ENCODE measurements around the gene SORBS2.

DNA sequence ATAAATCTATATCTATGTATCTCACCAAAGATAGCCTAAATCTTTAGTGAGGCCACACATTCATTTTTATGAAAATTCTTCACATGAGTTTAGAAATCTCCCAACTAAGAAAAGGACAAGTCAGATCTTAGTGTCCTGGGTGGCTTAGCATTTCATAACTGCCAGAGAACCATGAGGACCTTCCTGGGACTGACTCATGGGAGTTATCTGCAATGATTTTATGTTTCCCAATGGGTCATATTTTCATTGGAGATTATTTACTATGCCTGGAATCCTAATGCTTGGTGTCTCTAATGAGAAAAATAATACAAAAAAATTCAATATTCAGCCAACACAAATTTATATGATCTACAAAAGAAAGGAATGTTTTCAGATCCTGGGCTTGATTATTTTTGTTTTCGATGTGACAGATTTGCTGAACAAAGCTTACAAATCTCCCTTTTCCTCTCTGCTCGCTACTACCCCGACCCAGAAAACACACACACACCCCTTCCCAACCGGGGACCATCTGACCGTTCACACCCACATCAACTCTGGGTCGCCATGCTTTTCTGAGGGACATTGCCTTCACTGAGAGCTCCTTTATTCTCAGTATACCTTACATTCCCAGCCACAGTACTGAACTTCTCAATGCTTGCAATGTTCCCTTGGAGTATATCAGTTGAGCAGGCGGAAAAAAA lies 40.1 kb downstream of the SORBS2 start:
- TF ChIP-seq, protein P1, sequence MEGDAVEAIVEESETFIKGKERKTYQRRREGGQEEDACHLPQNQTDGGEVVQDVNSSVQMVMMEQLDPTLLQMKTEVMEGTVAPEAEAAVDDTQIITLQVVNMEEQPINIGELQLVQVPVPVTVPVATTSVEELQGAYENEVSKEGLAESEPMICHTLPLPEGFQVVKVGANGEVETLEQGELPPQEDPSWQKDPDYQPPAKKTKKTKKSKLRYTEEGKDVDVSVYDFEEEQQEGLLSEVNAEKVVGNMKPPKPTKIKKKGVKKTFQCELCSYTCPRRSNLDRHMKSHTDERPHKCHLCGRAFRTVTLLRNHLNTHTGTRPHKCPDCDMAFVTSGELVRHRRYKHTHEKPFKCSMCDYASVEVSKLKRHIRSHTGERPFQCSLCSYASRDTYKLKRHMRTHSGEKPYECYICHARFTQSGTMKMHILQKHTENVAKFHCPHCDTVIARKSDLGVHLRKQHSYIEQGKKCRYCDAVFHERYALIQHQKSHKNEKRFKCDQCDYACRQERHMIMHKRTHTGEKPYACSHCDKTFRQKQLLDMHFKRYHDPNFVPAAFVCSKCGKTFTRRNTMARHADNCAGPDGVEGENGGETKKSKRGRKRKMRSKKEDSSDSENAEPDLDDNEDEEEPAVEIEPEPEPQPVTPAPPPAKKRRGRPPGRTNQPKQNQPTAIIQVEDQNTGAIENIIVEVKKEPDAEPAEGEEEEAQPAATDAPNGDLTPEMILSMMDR (IDR thresholded peaks at IDR 0.05), result no peak
- TF ChIP-seq NFE2L2 (conservative IDR thresholded peaks at IDR 0.05; ENCODE audit: low read length) (no peak), POLR2A (IDR thresholded peaks at IDR 0.05; ENCODE audit: low read length) (no peak)
- TF ChIP-seq, protein P2, sequence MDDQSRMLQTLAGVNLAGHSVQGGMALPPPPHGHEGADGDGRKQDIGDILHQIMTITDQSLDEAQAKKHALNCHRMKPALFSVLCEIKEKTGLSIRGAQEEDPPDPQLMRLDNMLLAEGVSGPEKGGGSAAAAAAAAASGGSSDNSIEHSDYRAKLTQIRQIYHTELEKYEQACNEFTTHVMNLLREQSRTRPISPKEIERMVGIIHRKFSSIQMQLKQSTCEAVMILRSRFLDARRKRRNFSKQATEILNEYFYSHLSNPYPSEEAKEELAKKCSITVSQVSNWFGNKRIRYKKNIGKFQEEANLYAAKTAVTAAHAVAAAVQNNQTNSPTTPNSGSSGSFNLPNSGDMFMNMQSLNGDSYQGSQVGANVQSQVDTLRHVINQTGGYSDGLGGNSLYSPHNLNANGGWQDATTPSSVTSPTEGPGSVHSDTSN (IDR thresholded peaks at IDR 0.05), result no peak
